Stimulated activated memory B cell treated with anti-CD40 and anti-IgM and Interleukin-4, amounts not matched to agents 10 μg/mL and 1 μg/mL and 100 μg/mL, for 72 hours (primary cell): ENCODE data around the gene TSPAN19.

ENCODE experiments used
- ATAC-seq: fragments of 150-1000 bp; cut with Tn5 transposase; 2 replicates; pipeline ENCODE4 v1.10.0; 2021
- H3K27ac Mint-ChIP-seq: one replicate; pipeline ENCODE4 v1.8.0; 2022; ENCODE audit warnings: mild to moderate bottlenecking, mixed read lengths
- H3K27me3 Mint-ChIP-seq: one replicate; pipeline ENCODE4 v1.8.0; 2022; ENCODE audit warnings: mixed read lengths
- H3K36me3 Mint-ChIP-seq: one replicate; pipeline ENCODE4 v1.8.0; 2022; ENCODE audit warnings: mixed read lengths
- H3K4me1 Mint-ChIP-seq: one replicate; pipeline ENCODE4 v1.8.0; 2022; ENCODE audit warnings: mixed read lengths
- H3K4me3 Mint-ChIP-seq: one replicate; pipeline ENCODE4 v1.8.0; 2022; ENCODE audit warnings: mild to moderate bottlenecking, moderate library complexity, mixed read lengths
- H3K9me3 Mint-ChIP-seq: one replicate; pipeline ENCODE4 v1.8.0; 2022; ENCODE audit warnings: mixed read lengths

Gene TSPAN19

GRCh38 chr12:85036234-85036707, at the start of gene TSPAN19, which contains the start of gene LRRIQ1:
TSPAN19 (minus strand) TSS chr12:85036277; CDS start chr12:85029946, 6,331 bp downstream.
LRRIQ1 (plus strand) TSS chr12:85036351; CDS start chr12:85038177, 1,826 bp downstream.
- Mint-ChIP-seq H3K4me3 (peak within 1 kb of the TSS; percentile 81), H3K27me3 (no peaks in the 10 kb centered on the region), H3K4me1 (peaks cover 8% of the 10 kb centered on the region), H3K27ac (no peak within 1 kb of the TSS), H3K9me3 (no peaks in the 10 kb centered on the region), H3K36me3 (no peaks in the 10 kb centered on the region)
- peak; percentile 68 for ATAC-seq

- Mint-ChIP-seq H3K27me3 (no peaks in the 10 kb centered on the region), H3K9me3 (peaks cover 4% of the 10 kb centered on the region), H3K27ac (no peak overlapping the region), H3K4me3 (no peak overlapping the region), H3K4me1 (no peaks in the 10 kb centered on the region), H3K36me3 (no peaks in the 10 kb centered on the region)
- ATAC-seq: no peak
Observed at GRCh38 chr12:85085066-85085465, 49.0 kb upstream of the TSPAN19 start.

DNA sequence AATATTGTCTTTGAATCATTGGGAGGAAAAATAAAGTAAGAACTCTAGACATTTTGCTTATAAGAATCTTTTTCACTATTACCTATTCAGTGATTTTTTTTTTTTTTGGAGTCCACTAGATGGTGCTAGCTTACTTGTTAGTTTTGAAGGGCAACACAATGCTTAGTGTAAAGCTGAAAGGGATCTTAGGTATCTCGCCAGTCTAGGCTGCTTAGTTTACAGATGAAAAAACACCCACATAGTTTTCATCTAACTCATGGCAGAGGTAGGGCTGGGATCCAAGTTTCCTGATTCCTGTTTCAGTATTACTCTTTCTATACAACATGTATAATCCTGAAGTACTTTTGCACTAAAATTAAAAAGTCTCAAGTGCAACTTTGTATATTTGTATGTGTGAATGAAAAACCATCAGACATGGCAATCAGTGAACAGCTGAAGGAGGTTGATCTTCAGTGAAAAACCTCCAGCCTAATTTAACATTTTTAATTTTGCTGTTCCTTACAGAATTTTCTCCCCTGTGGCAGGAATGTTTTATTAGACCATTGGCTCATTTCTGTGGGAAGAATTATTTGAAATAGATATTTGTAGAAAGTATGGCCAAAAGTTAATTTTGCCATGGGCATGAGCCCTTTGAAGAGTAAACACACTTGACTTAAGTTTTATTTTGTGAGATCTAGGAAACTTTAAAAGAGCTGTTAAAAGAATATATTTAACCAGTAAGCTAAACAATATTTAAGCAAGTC, 40.8 kb upstream of the TSPAN19 start:
- Mint-ChIP-seq H3K4me3 (no peak overlapping the region), H3K4me1 (no peaks in the 10 kb centered on the region), H3K27ac (no peak overlapping the region), H3K27me3 (no peaks in the 10 kb centered on the region), H3K36me3 (no peaks in the 10 kb centered on the region), H3K9me3 (no peaks in the 10 kb centered on the region)
- ATAC-seq: peak; percentile 43

DNA sequence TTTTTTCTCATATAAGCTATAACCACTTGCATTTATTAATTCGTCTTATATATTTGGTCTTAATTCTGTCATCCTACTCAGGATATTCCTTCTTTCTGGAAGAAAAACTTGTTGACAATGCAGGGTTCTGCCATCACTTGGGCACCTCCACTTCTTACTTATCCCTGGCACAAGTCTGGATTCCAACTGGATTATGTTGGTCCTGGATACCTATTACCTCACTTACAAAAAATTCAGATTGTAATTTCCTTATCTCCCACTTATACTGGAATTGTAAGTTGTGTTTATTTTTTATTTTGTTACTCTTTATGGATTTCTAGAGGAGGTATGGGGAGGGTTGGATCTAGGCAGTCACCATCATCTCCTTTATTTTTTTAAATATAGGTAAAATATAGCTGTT, 36.7 kb upstream of the TSPAN19 start:
- Mint-ChIP-seq H3K4me1 (no peaks in the 10 kb centered on the region), H3K4me3 (no peak overlapping the region), H3K27me3 (no peaks in the 10 kb centered on the region), H3K27ac (no peak overlapping the region), H3K36me3 (no peaks in the 10 kb centered on the region), H3K9me3 (peaks cover 3% of the 10 kb centered on the region)
- no peak for ATAC-seq

DNA sequence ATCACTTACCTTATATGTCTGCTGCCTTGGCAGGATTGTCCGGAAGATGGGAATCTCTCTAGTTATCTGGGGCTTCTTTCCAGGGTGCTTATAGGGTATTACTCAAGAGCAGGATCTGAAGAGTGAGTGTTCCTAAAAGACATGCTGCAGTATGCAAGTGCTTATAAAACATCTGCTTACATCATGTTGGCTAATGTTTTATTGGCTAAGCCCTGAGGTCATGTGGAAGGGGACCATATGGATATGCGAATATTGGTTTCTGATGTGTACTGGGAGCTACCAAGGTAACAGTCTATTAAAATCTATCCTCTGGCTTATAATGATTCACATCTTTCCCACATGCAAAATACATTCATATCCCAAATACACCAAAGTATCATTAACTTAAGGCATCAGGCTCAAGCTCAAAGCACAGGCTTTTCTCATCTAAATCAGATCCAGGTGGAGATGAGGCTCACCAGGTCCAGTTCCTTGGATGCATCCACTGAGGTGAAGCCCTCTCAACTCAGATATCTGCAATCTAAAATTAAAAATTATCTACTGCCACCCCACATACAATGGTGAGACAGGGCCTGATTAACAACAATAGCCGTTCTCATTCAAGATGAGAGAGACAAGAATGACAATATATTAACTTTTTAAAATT, 29.9 kb upstream of the TSPAN19 start:
- H3K27ac Mint-ChIP-seq: no peak overlapping the region
- H3K4me1 Mint-ChIP-seq: no peaks in the 10 kb centered on the region
- peaks cover 3% of the 10 kb centered on the region for H3K9me3 Mint-ChIP-seq
- H3K36me3 Mint-ChIP-seq: no peaks in the 10 kb centered on the region
- H3K27me3 Mint-ChIP-seq: no peaks in the 10 kb centered on the region
- no peak overlapping the region for H3K4me3 Mint-ChIP-seq
- no peak for ATAC-seq

GRCh38 chr12:85060916-85061315, 24.8 kb upstream of the TSPAN19 start:
- H3K27me3 Mint-ChIP-seq: no peaks in the 10 kb centered on the region
- no peak overlapping the region for H3K4me3 Mint-ChIP-seq
- no peaks in the 10 kb centered on the region for H3K9me3 Mint-ChIP-seq
- H3K4me1 Mint-ChIP-seq: peaks cover 13% of the 10 kb centered on the region
- ATAC-seq: no peak
- H3K36me3 Mint-ChIP-seq: no peaks in the 10 kb centered on the region
- no peak overlapping the region for H3K27ac Mint-ChIP-seq

DNA sequence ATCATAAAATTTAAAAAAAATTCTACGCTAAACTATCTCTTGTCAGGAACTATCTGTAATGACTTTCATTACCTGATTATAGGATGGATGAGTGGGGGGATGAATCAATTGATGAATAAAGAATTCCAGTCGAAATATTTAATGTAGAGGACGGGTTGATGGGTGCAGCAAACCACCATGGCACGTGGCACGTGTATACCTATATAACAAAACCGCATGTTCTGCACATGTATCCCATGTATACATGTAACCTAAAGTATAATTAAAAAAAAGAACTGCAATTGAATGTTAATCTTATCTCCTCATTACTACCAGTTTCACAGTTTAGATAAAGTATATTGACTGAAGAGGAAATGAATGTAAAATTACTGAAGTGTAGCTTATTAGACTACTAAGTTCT, 23.5 kb upstream of the TSPAN19 start:
- ATAC-seq: no peak
- Mint-ChIP-seq H3K27me3 (no peaks in the 10 kb centered on the region), H3K4me1 (peaks cover 13% of the 10 kb centered on the region), H3K27ac (no peak overlapping the region), H3K4me3 (no peak overlapping the region), H3K9me3 (no peaks in the 10 kb centered on the region), H3K36me3 (no peaks in the 10 kb centered on the region)

DNA sequence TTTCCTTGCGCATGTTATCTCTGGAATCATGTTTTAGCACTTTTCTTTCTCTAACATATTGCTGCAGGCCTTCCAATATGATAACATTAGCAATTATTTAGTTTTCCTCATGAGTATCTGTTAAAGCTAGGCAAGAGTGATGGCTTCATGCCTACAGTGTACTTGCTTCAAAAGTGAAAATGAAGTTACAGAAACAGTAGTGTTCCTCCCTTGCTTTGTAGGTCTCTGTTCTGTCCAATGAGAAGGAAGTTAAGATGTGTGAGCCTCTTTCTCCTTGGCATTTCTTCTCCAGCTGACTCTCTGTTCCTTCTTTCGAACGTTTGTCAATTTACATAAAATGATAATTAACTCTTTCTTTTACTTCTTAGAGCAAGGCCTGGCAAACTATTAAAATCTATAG, 22.3 kb upstream of the TSPAN19 start:
- Mint-ChIP-seq H3K27me3 (no peaks in the 10 kb centered on the region), H3K27ac (no peak overlapping the region), H3K9me3 (no peaks in the 10 kb centered on the region), H3K4me3 (no peak overlapping the region), H3K4me1 (peaks cover 13% of the 10 kb centered on the region), H3K36me3 (no peaks in the 10 kb centered on the region)
- ATAC-seq: no peak

DNA sequence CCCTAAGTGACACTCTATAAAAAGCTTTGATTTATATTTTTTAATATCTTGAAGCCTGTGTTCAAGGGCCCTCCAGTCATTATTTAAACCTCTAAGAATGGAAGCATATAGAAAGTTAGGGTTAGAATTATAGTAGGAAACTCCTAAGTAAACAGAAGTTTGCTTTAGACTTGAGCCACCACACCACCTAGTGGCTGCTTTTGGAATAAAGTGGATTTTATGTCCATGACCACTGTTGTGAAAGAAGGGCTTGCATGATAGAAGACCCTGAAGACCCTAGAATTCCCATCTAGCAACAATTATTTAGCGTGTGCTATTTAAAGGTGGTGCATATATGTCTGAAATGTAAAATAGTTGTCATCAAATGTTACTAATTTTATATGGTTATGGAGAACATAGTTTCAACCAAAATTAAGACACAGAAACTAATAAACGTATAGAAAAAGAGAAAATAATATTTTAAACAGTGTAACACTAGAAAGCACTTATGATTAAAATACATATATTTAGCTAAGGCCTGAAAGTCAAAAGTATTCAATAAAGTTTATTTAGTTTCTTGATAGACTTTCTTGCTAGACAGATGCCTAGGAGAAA, 21.4 kb upstream of the TSPAN19 start:
- no peak for ATAC-seq
- no peaks in the 10 kb centered on the region for H3K27me3 Mint-ChIP-seq

GRCh38 chr12:85043829-85044228, 7.8 kb upstream of the TSPAN19 start:
- no peaks in the 10 kb centered on the region for H3K9me3 Mint-ChIP-seq
- H3K27me3 Mint-ChIP-seq: no peaks in the 10 kb centered on the region
- no peaks in the 10 kb centered on the region for H3K36me3 Mint-ChIP-seq
- no peak overlapping the region for H3K4me3 Mint-ChIP-seq
- no peaks in the 10 kb centered on the region for H3K4me1 Mint-ChIP-seq
- H3K27ac Mint-ChIP-seq: no peak overlapping the region
- no peak for ATAC-seq

More for the DNA sequence above, 21.4 kb upstream of the TSPAN19 start:
- Mint-ChIP-seq H3K4me1 (peaks cover 13% of the 10 kb centered on the region), H3K4me3 (no peak overlapping the region), H3K36me3 (no peaks in the 10 kb centered on the region), H3K9me3 (no peaks in the 10 kb centered on the region), H3K27ac (no peak overlapping the region)

- no peak for ATAC-seq
- no peaks in the 10 kb centered on the region for H3K36me3 Mint-ChIP-seq
- no peak overlapping the region for H3K27ac Mint-ChIP-seq
Observed at GRCh38 chr12:85041395-85041794, 5.3 kb upstream of the TSPAN19 start.

DNA sequence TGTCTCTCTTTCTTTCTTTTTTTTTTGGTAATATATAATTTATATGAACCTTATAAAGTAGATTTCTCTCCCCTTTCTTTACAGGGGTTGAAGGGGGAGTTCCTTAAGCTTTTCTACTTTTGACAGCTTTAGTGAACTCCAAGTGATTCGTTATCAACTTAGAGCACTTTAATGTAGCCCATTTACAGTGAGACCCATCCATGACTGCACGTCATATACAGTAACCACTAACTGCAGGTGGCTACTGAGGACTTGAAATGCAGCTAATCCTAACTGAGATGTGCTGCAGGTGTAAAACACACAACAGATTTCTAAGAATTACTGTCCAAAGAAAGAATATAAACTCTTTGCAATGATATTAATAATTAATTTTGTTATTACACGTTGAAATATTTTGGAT, 656 bp upstream of the TSPAN19 start:
- no peaks in the 10 kb centered on the region for H3K9me3 Mint-ChIP-seq
- H3K27me3 Mint-ChIP-seq: no peaks in the 10 kb centered on the region
- H3K4me1 Mint-ChIP-seq: peaks cover 8% of the 10 kb centered on the region
- H3K36me3 Mint-ChIP-seq: no peaks in the 10 kb centered on the region
- no peak overlapping the region for H3K27ac Mint-ChIP-seq
- H3K4me3 Mint-ChIP-seq: peak overlapping the region; percentile 81
- no peak for ATAC-seq

More at GRCh38 chr12:85041395-85041794, 5.3 kb upstream of the TSPAN19 start:
- Mint-ChIP-seq H3K27me3 (no peaks in the 10 kb centered on the region), H3K4me3 (no peak overlapping the region), H3K9me3 (no peaks in the 10 kb centered on the region), H3K4me1 (peaks cover 1% of the 10 kb centered on the region)

GRCh38 chr12:85029456-85029855, 6.6 kb downstream of the TSPAN19 start:
- H3K9me3 Mint-ChIP-seq: no peaks in the 10 kb centered on the region
- H3K27me3 Mint-ChIP-seq: no peaks in the 10 kb centered on the region
- H3K36me3 Mint-ChIP-seq: no peaks in the 10 kb centered on the region
- H3K27ac Mint-ChIP-seq: no peak overlapping the region
- no peak for ATAC-seq
- H3K4me1 Mint-ChIP-seq: no peaks in the 10 kb centered on the region
- H3K4me3 Mint-ChIP-seq: no peak overlapping the region

DNA sequence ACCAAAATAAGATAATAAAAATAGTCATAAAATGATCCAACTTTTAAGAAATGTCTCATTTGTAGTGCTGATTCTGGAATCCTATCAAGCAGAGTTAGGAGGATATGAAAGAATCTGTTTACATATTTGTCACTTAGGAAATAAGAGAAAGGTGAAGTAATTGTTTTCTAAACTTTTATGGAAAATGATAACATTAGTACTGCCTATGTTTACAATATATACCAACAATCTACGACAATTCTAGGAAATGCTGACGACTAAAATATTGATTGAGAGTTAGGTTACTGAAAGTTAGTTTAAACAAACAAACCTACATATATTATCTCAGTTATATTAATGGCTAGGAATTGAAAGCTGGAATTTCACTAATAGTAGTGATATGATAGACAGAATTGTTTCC, 18.0 kb downstream of the TSPAN19 start:
- H3K27ac Mint-ChIP-seq: no peak overlapping the region
- ATAC-seq: no peak
- H3K4me3 Mint-ChIP-seq: no peak overlapping the region
- no peaks in the 10 kb centered on the region for H3K36me3 Mint-ChIP-seq
- H3K9me3 Mint-ChIP-seq: no peaks in the 10 kb centered on the region
- H3K4me1 Mint-ChIP-seq: no peaks in the 10 kb centered on the region
- H3K27me3 Mint-ChIP-seq: no peaks in the 10 kb centered on the region

DNA sequence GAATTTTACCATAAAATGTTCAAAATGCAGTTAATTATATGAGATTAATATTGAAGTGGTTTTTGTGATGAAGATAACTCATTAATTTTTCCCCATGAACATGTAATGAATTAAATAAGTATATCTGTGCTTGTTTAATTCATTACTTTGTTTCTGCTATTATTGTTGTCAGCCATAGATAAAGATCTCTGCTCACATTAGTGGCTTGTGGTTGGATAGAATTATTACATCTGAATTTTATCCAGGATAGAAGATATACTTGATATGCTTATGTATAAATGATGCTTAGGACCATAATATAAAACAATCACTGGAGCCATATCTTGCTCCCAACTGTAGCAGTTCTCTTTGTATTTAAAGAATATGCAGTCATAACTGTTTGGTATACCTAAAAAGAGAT, 18.5 kb downstream of the TSPAN19 start:
- Mint-ChIP-seq H3K27ac (no peak overlapping the region), H3K27me3 (no peaks in the 10 kb centered on the region), H3K36me3 (no peaks in the 10 kb centered on the region), H3K4me1 (no peaks in the 10 kb centered on the region), H3K9me3 (no peaks in the 10 kb centered on the region), H3K4me3 (no peak overlapping the region)
- ATAC-seq: no peak

- Mint-ChIP-seq H3K4me3 (no peak overlapping the region), H3K36me3 (no peaks in the 10 kb centered on the region), H3K27ac (no peak overlapping the region), H3K4me1 (no peaks in the 10 kb centered on the region), H3K27me3 (no peaks in the 10 kb centered on the region), H3K9me3 (no peaks in the 10 kb centered on the region)
- no peak for ATAC-seq
Observed at GRCh38 chr12:85017133-85017532, 18.9 kb downstream of the TSPAN19 start.
